Pancreas (tissue), 10 donors: Measurements from ENCODE around the gene BTNL8. TPM values are rescaled to one million over a fixed set of nuclear protein-coding genes. Genes with fewer than 3 reads are reported as not detected.

Source experiments
- ATAC-seq, 4 donors: fragments of 200-7000 bp; cut with Tn5 transposase; one replicate each; pipeline versions ENCODE4 v1.8.0 to v1.9.1; 2020; ENCODE audit warnings: mild to moderate bottlenecking in 4 of 4, moderate library complexity in 4 of 4
- DNase-seq, 6 donors: peaks; one replicate each; pipeline ENCODE4 v3.0.0-alpha.2; 2020
- FAIRE-seq: peaks from 2 replicates; lab custom pipeline; 2012; peaks lifted over from hg19 to GRCh38; lab: Jason Lieb, UNC
- H3K27ac ChIP-seq, 4 donors: fragments of 200-600 bp; sonication (generic); 1 replicate in 3 of 4; 2 replicates in 1 of 4; pipeline versions ENCODE4 v1.5.0 to v1.8.0; 2020
- H3K27me3 ChIP-seq, 4 donors: fragments of 200-600 bp; one replicate each; pipeline ENCODE4 v1.8.0; 2021
- H3K36me3 ChIP-seq, 3 donors: fragments of 200-600 bp; sonication (generic) in 1 of 3; one replicate each; pipeline versions ENCODE4 v1.5.0 to v1.8.0; 2020 to 2021
- H3K4me1 ChIP-seq, 3 donors: fragments of 200-600 bp; one replicate each; pipeline ENCODE4 v1.8.0; 2021
- H3K4me3 ChIP-seq, 4 donors: fragments of 200-600 bp; sonication (generic) in 2 of 4; one replicate each; pipeline versions ENCODE4 v1.5.0 to v1.8.0; 2020 to 2021
- H3K9me3 ChIP-seq, 4 donors: fragments of 200-600 bp; one replicate each; pipeline ENCODE4 v1.8.0; 2021
- WGBS, 2 donors: extraction: QIAGEN DNeasy Blood & Tissue Kit; methylation state at CpG; one replicate each; pipeline ENCODE4 v1.1.7; 2013; 5-methylcytosine and 5-hydroxymethylcytosine counted together
- intact Hi-C, 3 donors: fragments of 100-400 bp; cut with DNase I; formaldehyde crosslinking; loops; one replicate each; pipeline versions ENCODE4 v1.11.1 to v1.14.2; 2022
- polyA plus RNA-seq, 2 donors: library from polyadenylated mRNA; stranded (reverse); fragments of 200-250 nt; gene quantifications; one replicate each; pipeline ENCODE4 v1.2.3, GENCODE V29; 2013
- total RNA-seq, 6 donors: library from RNA; stranded (reverse); fragmentation: NEBNext Ultra II Directional in 4 of 6; extraction: Animal tissue kit (Norgen Biotek cat#: 25700) in 4 of 6; gene quantifications; one replicate each; pipeline versions ENCODE4 v1.2.1 to v1.2.4, GENCODE V29; 2021 to 2023
- TF ChIP-seq, protein P1 (sequence below), 4 donors: fragments of 200-600 bp; sonication (generic) in 3 of 4; IDR thresholded peaks; one replicate each; pipeline versions ENCODE4 v1.5.0 to v1.8.0; 2021; ENCODE audit warnings: antibody characterized with exemption in 4 of 4
- donor health status: healthy with polysubstance abuse.
- donor health status: DM: no; HTN: no; CAD: no; lungs with moderate emphysema.
- donor health status: DM: no; HTN: no; CAD: no.
- donor health status: control.
- donor health status: control.
- donor health status: Bipolar disorder and iron deficiency.
- donor health status: DM: yes; HTN: yes; CAD: no.
- donor health status: DM: no; HTN: no; CAD: no.
- donor health status: DM: no; HTN: no; CAD: no.
- donor health status: DM: yes; HTN: yes; CAD: no.

Gene BTNL8
- total and polyA plus RNA-seq, 8 donors: 0.23 to 1.5 (median 0.45) TPM; not detected in 2

DNA sequence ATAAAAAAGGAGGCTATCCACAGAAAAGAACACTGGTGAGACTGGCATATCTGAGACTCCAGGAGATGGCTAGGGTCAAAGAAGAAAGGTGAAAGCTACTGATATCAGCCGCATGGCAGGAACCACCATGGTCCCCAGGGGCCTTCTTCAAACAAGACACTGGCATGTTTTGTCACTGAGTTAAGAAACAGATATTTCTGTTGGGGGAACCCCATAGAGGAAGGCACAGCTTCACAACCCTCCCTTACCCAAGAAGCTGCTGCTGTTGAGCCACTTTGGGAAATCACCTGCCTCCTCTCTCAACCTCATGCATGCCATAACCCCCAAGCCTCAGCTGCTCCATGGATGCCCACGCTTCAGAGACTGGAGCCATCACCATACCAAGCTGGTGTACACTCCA lies 76.4 kb downstream of the BTNL8 start:
- Histone ChIP-seq H3K36me3 (no peaks in the 10 kb centered on the region), H3K27ac (no peak overlapping the region), H3K9me3 (no peaks in the 10 kb centered on the region), H3K4me1 (peaks cover 0 to 4% (median 0%) of the 10 kb centered on the region in 3 donors), H3K4me3 (no peak overlapping the region), H3K27me3 (no peaks in the 10 kb centered on the region)
- ATAC-seq (no peak), DNase-seq (no peak), FAIRE-seq (no peak)
- intact Hi-C loops: no loop called here
- 86 to 97% methylated on average over 2 of the region's 2 CpGs for WGBS, 2 donors
- TF ChIP-seq, protein P1, sequence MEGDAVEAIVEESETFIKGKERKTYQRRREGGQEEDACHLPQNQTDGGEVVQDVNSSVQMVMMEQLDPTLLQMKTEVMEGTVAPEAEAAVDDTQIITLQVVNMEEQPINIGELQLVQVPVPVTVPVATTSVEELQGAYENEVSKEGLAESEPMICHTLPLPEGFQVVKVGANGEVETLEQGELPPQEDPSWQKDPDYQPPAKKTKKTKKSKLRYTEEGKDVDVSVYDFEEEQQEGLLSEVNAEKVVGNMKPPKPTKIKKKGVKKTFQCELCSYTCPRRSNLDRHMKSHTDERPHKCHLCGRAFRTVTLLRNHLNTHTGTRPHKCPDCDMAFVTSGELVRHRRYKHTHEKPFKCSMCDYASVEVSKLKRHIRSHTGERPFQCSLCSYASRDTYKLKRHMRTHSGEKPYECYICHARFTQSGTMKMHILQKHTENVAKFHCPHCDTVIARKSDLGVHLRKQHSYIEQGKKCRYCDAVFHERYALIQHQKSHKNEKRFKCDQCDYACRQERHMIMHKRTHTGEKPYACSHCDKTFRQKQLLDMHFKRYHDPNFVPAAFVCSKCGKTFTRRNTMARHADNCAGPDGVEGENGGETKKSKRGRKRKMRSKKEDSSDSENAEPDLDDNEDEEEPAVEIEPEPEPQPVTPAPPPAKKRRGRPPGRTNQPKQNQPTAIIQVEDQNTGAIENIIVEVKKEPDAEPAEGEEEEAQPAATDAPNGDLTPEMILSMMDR (IDR thresholded peaks at IDR 0.05): no peak

DNA sequence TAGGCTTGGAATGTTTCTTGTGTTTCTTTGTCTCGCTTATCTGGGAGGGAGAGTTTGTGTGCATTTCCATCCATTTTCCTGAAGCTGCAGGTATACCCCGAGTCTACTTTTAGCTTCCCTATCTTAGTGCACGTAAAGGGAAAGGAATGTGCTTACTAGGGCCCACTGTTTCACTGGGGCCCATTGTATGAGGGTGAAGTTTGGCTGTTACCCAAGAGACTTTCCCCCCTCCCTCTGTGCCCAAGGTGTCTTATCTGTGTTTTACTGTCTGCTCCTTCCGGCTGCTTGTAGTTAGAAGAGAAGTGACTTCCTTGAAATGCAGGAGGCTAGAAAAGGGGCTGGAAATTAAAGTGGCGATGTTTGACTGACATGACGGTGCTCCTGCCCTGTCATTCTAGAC lies 77.6 kb downstream of the BTNL8 start:
- Histone ChIP-seq H3K9me3 (no peaks in the 10 kb centered on the region), H3K4me1 (no peaks in the 10 kb centered on the region), H3K36me3 (no peaks in the 10 kb centered on the region), H3K27ac (no peak overlapping the region), H3K27me3 (no peaks in the 10 kb centered on the region), H3K4me3 (no peak overlapping the region)
- no peak for DNase-seq
- peak in 2 of 4 donors; percentile 25 to 40 for ATAC-seq
- 63 to 73% methylated on average over 6 of the region's 6 CpGs for WGBS, 2 donors
- intact Hi-C loops: no loop called here
- TF ChIP-seq, protein P1 (IDR thresholded peaks at IDR 0.05): no peak
- no peak for FAIRE-seq

DNA sequence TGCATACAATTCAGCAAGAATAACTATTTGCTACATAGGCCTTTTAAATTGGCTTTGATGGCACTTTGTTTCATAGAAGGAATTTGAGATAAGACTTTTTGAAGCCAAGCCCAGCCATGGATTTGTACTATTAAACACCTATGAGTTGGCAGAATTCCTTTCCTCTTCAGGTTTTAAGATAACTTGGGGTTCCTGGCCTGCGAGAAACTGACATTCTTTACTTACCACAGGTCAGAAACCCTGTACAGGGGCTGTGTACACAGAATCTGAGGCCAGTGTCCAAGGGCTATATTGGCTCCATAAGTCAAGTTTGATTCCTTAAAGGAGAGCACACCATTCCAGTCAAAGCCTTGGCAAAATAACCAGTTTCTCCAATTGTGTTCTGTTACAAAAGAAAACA lies 78.9 kb downstream of the BTNL8 start:
- ATAC-seq: peak in 2 of 4 donors; percentile 41 to 45
- no peak for DNase-seq

DNA sequence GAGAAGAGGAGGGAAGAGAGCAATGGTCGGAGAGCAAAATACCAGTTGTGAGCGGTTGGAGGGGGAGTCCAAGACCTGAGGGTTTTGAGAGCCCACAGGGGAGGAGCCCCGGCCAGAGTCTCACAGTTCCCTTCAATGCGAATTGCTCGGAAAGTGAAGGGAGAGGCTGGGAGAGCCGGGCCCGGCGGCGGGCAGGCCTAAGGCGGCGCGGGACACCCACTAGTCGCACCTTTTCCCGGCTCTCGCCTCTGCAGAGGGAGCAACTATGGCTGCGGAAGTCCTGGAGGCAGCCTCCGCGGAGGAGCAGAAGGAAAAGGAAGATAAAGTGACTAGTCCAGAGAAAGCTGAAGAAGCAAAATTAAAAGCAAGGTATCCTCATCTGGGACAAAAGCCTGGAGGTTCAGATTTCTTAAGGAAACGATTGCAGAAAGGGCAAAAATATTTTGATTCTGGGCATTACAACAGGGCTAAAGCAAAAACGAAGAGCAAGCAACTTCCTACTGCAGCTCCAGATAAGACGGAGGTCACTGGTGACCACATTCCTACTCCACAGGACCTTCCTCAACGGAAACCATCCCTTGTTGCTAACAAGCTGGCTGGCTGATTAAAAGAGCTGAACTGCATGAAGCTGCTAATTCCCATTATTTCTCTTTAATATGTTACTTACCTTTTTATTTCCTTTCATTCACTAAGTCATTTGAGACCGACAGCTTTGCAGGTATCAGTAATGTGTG lies 83.2 kb downstream of the BTNL8 start:
- ATAC-seq (no peak), DNase-seq (no peak), FAIRE-seq (no peak)
- no peak overlapping the region for H3K27ac ChIP-seq
- no peaks in the 10 kb centered on the region for H3K4me1 ChIP-seq
- intact Hi-C loops: no loop called here
- TF ChIP-seq, protein P1 (IDR thresholded peaks at IDR 0.05): no peak
- 75 to 78% methylated on average over 23 of the region's 23 CpGs for WGBS, 2 donors
- no peak overlapping the region for H3K4me3 ChIP-seq
- H3K36me3 ChIP-seq: no peaks in the 10 kb centered on the region
- H3K9me3 ChIP-seq: no peaks in the 10 kb centered on the region
- H3K27me3 ChIP-seq: no peaks in the 10 kb centered on the region

More for the DNA sequence above, 78.9 kb downstream of the BTNL8 start:
- FAIRE-seq: no peak
- no peaks in the 10 kb centered on the region for H3K27me3 ChIP-seq
- no peak overlapping the region for H3K4me3 ChIP-seq
- no peaks in the 10 kb centered on the region for H3K4me1 ChIP-seq
- TF ChIP-seq, protein P1 (IDR thresholded peaks at IDR 0.05): no peak
- intact Hi-C loops: no loop called here
- no peaks in the 10 kb centered on the region for H3K36me3 ChIP-seq
- WGBS, 2 donors: 18% methylated on average over 1 of the region's 1 CpG
- H3K27ac ChIP-seq: no peak overlapping the region
- no peaks in the 10 kb centered on the region for H3K9me3 ChIP-seq

DNA sequence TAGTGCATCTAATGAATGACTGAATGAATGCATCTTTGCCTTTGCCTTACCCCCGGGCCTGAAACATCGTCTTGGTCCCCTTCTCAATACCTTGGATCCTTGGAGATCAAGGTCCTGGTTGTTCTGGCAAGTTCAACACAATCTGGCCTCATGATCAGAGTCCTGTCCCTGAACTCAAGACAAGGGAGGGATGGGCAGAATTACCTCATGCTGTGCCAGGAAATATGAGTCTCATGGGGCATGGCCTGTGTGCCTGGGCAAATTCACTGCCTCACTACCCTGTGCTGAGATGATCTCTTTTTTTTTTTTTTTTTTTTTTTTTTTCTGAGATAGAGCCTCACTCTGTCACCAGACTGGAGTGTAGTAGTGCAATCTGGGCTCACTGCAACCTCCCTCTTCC lies 89.1 kb downstream of the BTNL8 start:
- ATAC-seq: no peak
- WGBS, 2 donors: 67 to 73% methylated on average over 2 of the region's 2 CpGs
- no peak for DNase-seq
- Histone ChIP-seq H3K36me3 (no peaks in the 10 kb centered on the region), H3K9me3 (no peaks in the 10 kb centered on the region), H3K4me3 (no peak overlapping the region), H3K27ac (no peak overlapping the region), H3K27me3 (no peaks in the 10 kb centered on the region), H3K4me1 (no peaks in the 10 kb centered on the region)
- intact Hi-C loops: no loop called here
- FAIRE-seq: no peak
- TF ChIP-seq, protein P1 (IDR thresholded peaks at IDR 0.05): no peak
